SK-N-SH (cell line): ENCODE results near the gene PLET1. TPM values are rescaled to one million over a fixed set of nuclear protein-coding genes. Genes with fewer than 3 reads are reported as not detected.

Source experiments
- CTCF ChIA-PET: fragments of 300-600, 350-600 bp; formaldehyde crosslinking; extraction: SDS; loops from one replicate; lab custom pipeline; 2021; lab: Yijun Ruan, JAX
- POLR2A ChIA-PET: fragments of 350-600 bp; sonication (Branson Sonifier 250); formaldehyde crosslinking; extraction: SDS; loops from one replicate; lab custom pipeline; 2020; ENCODE audit warnings: antibody characterized with exemption, inconsistent platforms; lab: Yijun Ruan, JAX
- DNase-seq: peaks from one replicate; pipeline ENCODE4 v3.0.0; 2012
- H2AFZ ChIP-seq: fragments of 200-600 bp; sonication (generic); 2 replicates; pipeline ENCODE4 v1.8.1; 2016; ENCODE audit warnings: antibody characterized with exemption, mild to moderate bottlenecking, low read depth
- H3F3A ChIP-seq: fragments of 200-600 bp; sonication (generic); replicated peaks from 2 replicates; pipeline ENCODE3; 2016; ENCODE audit warnings: antibody characterized with exemption, mild to moderate bottlenecking; ENCODE audit not compliant: insufficient read depth
- H3K27ac ChIP-seq, 2 experiments: fragments of 200-500 bp in 1 of 2; fragments of 200-600 bp in 1 of 2; sonication (Bioruptor generic) in 1 of 2; sonication (generic), shearing (Covaris generic) in 1 of 2; 2 replicates each; pipeline versions ENCODE4 v1.5.1 to v1.6.1; 2014 to 2016; ENCODE audit warnings: low read depth in 2 of 2, inconsistent platforms in 1 of 2, low read length in 1 of 2, mild to moderate bottlenecking in 1 of 2, mixed read lengths in 1 of 2
- H3K27me3 ChIP-seq: fragments of 200-600 bp; sonication (generic), shearing (Covaris generic); 2 replicates; pipeline ENCODE4 v1.6.1; 2016; ENCODE audit warnings: mixed run types; ENCODE audit not compliant: insufficient read depth
- H3K36me3 ChIP-seq, 2 experiments: fragments of 200-500 bp in 1 of 2; fragments of 200-600 bp in 1 of 2; sonication (Bioruptor generic) in 1 of 2; sonication (generic) in 1 of 2; replicated peaks in 1 of 2; 2 replicates each; pipeline versions ENCODE3 to v1.5.1; 2014 to 2016; ENCODE audit warnings: low read length in 1 of 2, mild to moderate bottlenecking in 1 of 2; ENCODE audit not compliant: insufficient read depth in 2 of 2, control insufficient read depth in 1 of 2
- H3K4me1 ChIP-seq, 2 experiments: fragments of 200-500 bp in 1 of 2; fragments of 200-600 bp in 1 of 2; sonication (Bioruptor generic) in 1 of 2; sonication (generic), shearing (Covaris generic) in 1 of 2; 2 replicates each; pipeline versions ENCODE4 v1.5.1 to v1.6.1; 2014 to 2016; ENCODE audit warnings: low read depth in 1 of 2, low read length in 1 of 2, mixed run types in 1 of 2; ENCODE audit not compliant: insufficient read depth in 2 of 2, control insufficient read depth in 1 of 2
- H3K4me2 ChIP-seq: fragments of 200-600 bp; sonication (generic), shearing (Covaris generic); 2 replicates; pipeline ENCODE4 v1.6.1; 2017; ENCODE audit warnings: mixed run types
- H3K4me3 ChIP-seq, 2 experiments: fragments of 200-500 bp in 1 of 2; fragments of 200-600 bp in 1 of 2; sonication (Bioruptor generic) in 1 of 2; sonication (generic), shearing (Covaris generic) in 1 of 2; 2 replicates each; pipeline versions ENCODE4 v1.5.1 to v1.8.1; 2014 to 2016; ENCODE audit warnings: low read depth in 2 of 2, inconsistent platforms in 1 of 2, low read length in 1 of 2, mild to moderate bottlenecking in 1 of 2, mixed read lengths in 1 of 2, moderate library complexity in 1 of 2
- H3K79me2 ChIP-seq: fragments of 200-600 bp; sonication (generic); 2 replicates; pipeline ENCODE4 v1.8.1; 2017; ENCODE audit warnings: mild to moderate bottlenecking; ENCODE audit not compliant: insufficient read depth
- H3K9ac ChIP-seq: fragments of 200-600 bp; sonication (generic); 2 replicates; pipeline ENCODE4 v1.6.1; 2017; ENCODE audit warnings: mixed run types
- H3K9me2 ChIP-seq: fragments of 200-600 bp; sonication (generic); 2 replicates; pipeline ENCODE4 v1.6.1; 2017; ENCODE audit warnings: mixed run types
- H3K9me3 ChIP-seq: fragments of 200-600 bp; sonication (generic); 2 replicates; pipeline ENCODE4 v1.6.1; 2017; ENCODE audit warnings: mixed run types, mild to moderate bottlenecking, moderate library complexity
- H4K20me1 ChIP-seq: fragments of 200-600 bp; sonication (generic); 2 replicates; pipeline ENCODE4 v1.6.1; 2017; ENCODE audit warnings: mild to moderate bottlenecking, mixed run types; ENCODE audit not compliant: insufficient read depth
- CHD2 ChIP-seq: fragments of 150-350 bp; IDR thresholded peaks from 2 replicates; pipeline ENCODE4 v1.6.1; 2018; ENCODE audit warnings: low read length; ENCODE audit not compliant: partially characterized antibody
- ELF1 ChIP-seq: IDR thresholded peaks from 2 replicates; pipeline ENCODE4 v1.4.0; 2012
- EZH2phosphoT487 ChIP-seq: fragments of 200-600 bp; sonication (generic); IDR thresholded peaks from 2 replicates; pipeline ENCODE4 v1.6.1; 2017; ENCODE audit warnings: low read depth, mixed run types, mild to moderate bottlenecking, antibody characterized with exemption, moderate library complexity, borderline replicate concordance
- FOXM1 ChIP-seq: IDR thresholded peaks from 2 replicates; pipeline ENCODE4 v1.4.0; 2012; ENCODE audit warnings: low read depth, mild to moderate bottlenecking
- GABPA ChIP-seq: IDR thresholded peaks from 2 replicates; pipeline ENCODE4 v1.4.0; 2012; ENCODE audit warnings: low read depth, mild to moderate bottlenecking
- JUND ChIP-seq: IDR thresholded peaks from 2 replicates; pipeline ENCODE4 v1.4.0; 2012
- POLR2AphosphoS5 ChIP-seq: IDR thresholded peaks from 2 replicates; pipeline ENCODE4 v1.6.1; 2012; ENCODE audit warnings: low read depth, low read length
- RAD21 ChIP-seq: IDR thresholded peaks from 2 replicates; pipeline ENCODE4 v1.6.1; 2012; ENCODE audit warnings: mild to moderate bottlenecking, low read length
- SIN3A ChIP-seq: IDR thresholded peaks from 2 replicates; pipeline ENCODE4 v1.6.1; 2012; ENCODE audit warnings: low read depth, mild to moderate bottlenecking, low read length, moderate library complexity, borderline replicate concordance
- SMC3 ChIP-seq: IDR thresholded peaks from 2 replicates; pipeline ENCODE4 v1.6.1; 2012; ENCODE audit warnings: low read depth, low read length, improper control_type of control experiment
- TAF1 ChIP-seq: IDR thresholded peaks from 2 replicates; pipeline ENCODE4 v1.6.1; 2012; ENCODE audit warnings: low read depth, mild to moderate bottlenecking, low read length, moderate library complexity, borderline replicate concordance
- YY1 ChIP-seq: IDR thresholded peaks from 2 replicates; pipeline ENCODE4 v1.4.0; 2012; ENCODE audit warnings: low read depth, mild to moderate bottlenecking
- WGBS: methylation state at CpG from one replicate; pipeline ENCODE4 v1.1.6; 2017; ENCODE audit warnings: low lambda C conversion rate; 5-methylcytosine and 5-hydroxymethylcytosine counted together
- polyA plus RNA-seq, 3 experiments: library from polyadenylated mRNA; depleted of rRNA; stranded (reverse); fragments of >200 nt; gene quantifications; 2 replicates each; pipeline ENCODE4 v1.2.3, GENCODE V29; 2012
- TF ChIP-seq, protein P1 (sequence below): IDR thresholded peaks from 2 replicates; pipeline ENCODE4 v1.4.0; 2012; ENCODE audit warnings: low read depth, borderline replicate concordance
- TF ChIP-seq, protein P2 (sequence below): IDR thresholded peaks from 2 replicates; pipeline ENCODE4 v1.4.0; 2012; ENCODE audit warnings: low read depth
- TF ChIP-seq, protein P3 (sequence below): fragments of 150-350 bp; IDR thresholded peaks from 2 replicates; pipeline ENCODE4 v1.6.1; 2016; ENCODE audit warnings: mild to moderate bottlenecking, low read depth, low read length
- TF ChIP-seq, protein P4 (sequence below): fragments of 150-350 bp; IDR thresholded peaks from 2 replicates; pipeline ENCODE4 v1.6.1; 2017; ENCODE audit warnings: antibody characterized with exemption, low read length, low read depth, borderline replicate concordance

The PLET1 gene
- polyA plus RNA-seq, 1 of the 3 experiments (the other 2 are of a cell fraction), result not detected

- Histone ChIP-seq H3K4me1 (peaks cover 0 to 32% of the 10 kb centered on the region in 2 experiments), H3K27ac (no peak overlapping the region), H3K4me2 (no peak overlapping the region), H3K4me3 (no peak overlapping the region), H3K9ac (no peak overlapping the region), H2AFZ (no peak overlapping the region), H3K9me2 (no peaks in the 10 kb centered on the region), H3K9me3 (no peaks in the 10 kb centered on the region), H3F3A (peaks cover 30% of the 10 kb centered on the region), H3K79me2 (peaks cover 3% of the 10 kb centered on the region; the same call in 1 of the 2 replicates), H3K36me3 (no peaks in the 10 kb centered on the region), H4K20me1 (no peaks in the 10 kb centered on the region), H3K27me3 (no peaks in the 10 kb centered on the region)
- TF ChIP-seq YY1, result no peak
- no peak for TF ChIP-seq FOXM1
- no peak for TF ChIP-seq EZH2phosphoT487
- no peak for TF ChIP-seq SMC3
- TF ChIP-seq GABPA, result no peak
- TF ChIP-seq, protein P1, sequence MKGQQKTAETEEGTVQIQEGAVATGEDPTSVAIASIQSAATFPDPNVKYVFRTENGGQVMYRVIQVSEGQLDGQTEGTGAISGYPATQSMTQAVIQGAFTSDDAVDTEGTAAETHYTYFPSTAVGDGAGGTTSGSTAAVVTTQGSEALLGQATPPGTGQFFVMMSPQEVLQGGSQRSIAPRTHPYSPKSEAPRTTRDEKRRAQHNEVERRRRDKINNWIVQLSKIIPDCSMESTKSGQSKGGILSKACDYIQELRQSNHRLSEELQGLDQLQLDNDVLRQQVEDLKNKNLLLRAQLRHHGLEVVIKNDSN, result no peak
- ChIA-PET CTCF (interaction anchor here (1.0 to 3.3 kb wide), 3 partner anchors 15 to 260 kb away, joined by 3 to 16 read pairs (median 4); no protein-coding TSS in a partner anchor), POLR2A (no interaction called here)
- WGBS, result 92% methylated on average over 4 of the region's 4 CpGs
- DNase-seq, result no peak
Measured at GRCh38 chr11:112296044-112296443, 35.4 kb upstream of the PLET1 start.

DNA sequence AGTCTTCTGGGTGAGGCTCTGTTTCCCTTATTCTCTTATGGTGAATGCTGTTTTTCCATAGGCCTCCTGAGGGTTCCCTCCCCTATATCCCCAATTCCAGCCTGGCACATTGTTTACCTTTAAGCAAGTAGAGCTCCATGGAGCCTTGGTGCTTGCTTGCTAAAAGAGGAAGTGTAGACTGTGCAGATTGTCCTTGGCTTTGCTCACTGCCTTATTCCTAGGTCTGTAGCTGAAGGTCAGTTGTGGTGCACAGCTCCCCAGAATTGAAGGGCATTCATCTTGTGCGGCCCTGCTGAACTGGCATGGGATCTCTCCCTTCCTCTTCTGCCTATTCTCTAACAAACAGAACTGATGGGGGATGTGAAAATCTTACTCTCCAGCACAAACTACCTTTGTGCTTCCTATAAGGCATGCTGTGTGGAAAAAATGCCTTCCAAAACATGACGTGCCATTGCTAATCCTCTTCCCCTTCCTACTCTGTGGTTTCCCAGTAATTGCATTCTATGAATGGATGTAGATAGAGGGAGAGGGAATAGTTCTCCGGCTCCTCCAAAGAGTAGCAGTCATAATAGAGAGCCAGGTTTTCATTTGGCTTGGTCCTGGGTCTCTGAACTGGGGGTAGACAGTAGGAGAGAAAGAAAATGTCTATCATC is 34.2 kb upstream of the PLET1 start:
- DNase-seq, result no peak
- no peaks in the 10 kb centered on the region for H3K27me3 ChIP-seq
- ChIA-PET CTCF (interaction anchor here (1.0 to 3.3 kb wide), 7 partner anchors 14 to 995 kb away, joined by 3 to 16 read pairs (median 4); partner anchors contain the start of gene BCO2), POLR2A (no interaction called here)
- H3K9ac ChIP-seq, result no peak overlapping the region
- TF ChIP-seq FOXM1 (no peak), ELF1 (no peak), POLR2AphosphoS5 (no peak), CHD2 (no peak), JUND (no peak), TAF1 (no peak), GABPA (no peak), RAD21 (no peak), YY1 (no peak), SIN3A (no peak)
- TF ChIP-seq, protein P1, result no peak
- TF ChIP-seq, protein P2, sequence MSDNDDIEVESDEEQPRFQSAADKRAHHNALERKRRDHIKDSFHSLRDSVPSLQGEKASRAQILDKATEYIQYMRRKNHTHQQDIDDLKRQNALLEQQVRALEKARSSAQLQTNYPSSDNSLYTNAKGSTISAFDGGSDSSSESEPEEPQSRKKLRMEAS, result no peak
- TF ChIP-seq, protein P3, sequence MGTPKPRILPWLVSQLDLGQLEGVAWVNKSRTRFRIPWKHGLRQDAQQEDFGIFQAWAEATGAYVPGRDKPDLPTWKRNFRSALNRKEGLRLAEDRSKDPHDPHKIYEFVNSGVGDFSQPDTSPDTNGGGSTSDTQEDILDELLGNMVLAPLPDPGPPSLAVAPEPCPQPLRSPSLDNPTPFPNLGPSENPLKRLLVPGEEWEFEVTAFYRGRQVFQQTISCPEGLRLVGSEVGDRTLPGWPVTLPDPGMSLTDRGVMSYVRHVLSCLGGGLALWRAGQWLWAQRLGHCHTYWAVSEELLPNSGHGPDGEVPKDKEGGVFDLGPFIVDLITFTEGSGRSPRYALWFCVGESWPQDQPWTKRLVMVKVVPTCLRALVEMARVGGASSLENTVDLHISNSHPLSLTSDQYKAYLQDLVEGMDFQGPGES, result no peak
- TF ChIP-seq, protein P4, sequence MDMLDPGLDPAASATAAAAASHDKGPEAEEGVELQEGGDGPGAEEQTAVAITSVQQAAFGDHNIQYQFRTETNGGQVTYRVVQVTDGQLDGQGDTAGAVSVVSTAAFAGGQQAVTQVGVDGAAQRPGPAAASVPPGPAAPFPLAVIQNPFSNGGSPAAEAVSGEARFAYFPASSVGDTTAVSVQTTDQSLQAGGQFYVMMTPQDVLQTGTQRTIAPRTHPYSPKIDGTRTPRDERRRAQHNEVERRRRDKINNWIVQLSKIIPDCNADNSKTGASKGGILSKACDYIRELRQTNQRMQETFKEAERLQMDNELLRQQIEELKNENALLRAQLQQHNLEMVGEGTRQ, result no peak
- no peak overlapping the region for H2AFZ ChIP-seq
- no peaks in the 10 kb centered on the region for H3K9me2 ChIP-seq
- H3K4me1 ChIP-seq, result peaks cover 6 to 30% of the 10 kb centered on the region in 2 experiments
- H3K9me3 ChIP-seq, result no peaks in the 10 kb centered on the region
- H3K27ac ChIP-seq, result no peak overlapping the region
- no peak overlapping the region for H3K4me2 ChIP-seq
- H4K20me1 ChIP-seq, result no peaks in the 10 kb centered on the region
- no peaks in the 10 kb centered on the region for H3K36me3 ChIP-seq
- 91% methylated on average over 3 of the region's 3 CpGs for WGBS
- H3F3A ChIP-seq, result peaks cover 25% of the 10 kb centered on the region
- no peak overlapping the region for H3K4me3 ChIP-seq
- peaks cover 3% of the 10 kb centered on the region; the same call in 1 of the 2 replicates for H3K79me2 ChIP-seq
